Limb (tissue), 2 donors: ENCODE measurements around the gene CPO.
"Not testable (repeated sequence)": the region's sequence is repeated elsewhere in the genome, so short reads cannot be mapped to it uniquely, and the experiment has no call there.

ENCODE experiments used
- DNase-seq, 2 donors: peaks; one replicate each; pipeline ENCODE4 v3.0.0-alpha.2; 2016; ENCODE audit errors: extremely low spot score in 2 of 2

Gene CPO

GRCh38 chr2:206939340-206939739 lies at the start of gene CPO:
CPO (plus strand) TSS chr2:206939518; CDS start chr2:206939600, 82 bp downstream.
- DNase-seq: no peak

GRCh38 chr2:206890179-206890578 lies 49.1 kb upstream of the CPO start:
- no peak for DNase-seq

GRCh38 chr2:206890926-206891325 lies 48.4 kb upstream of the CPO start:
- no peak for DNase-seq

- DNase-seq: no peak
Measured at GRCh38 chr2:206915121-206915520, 24.2 kb upstream of the CPO start.

GRCh38 chr2:206918263-206918662 lies 21.1 kb upstream of the CPO start:
- DNase-seq: no peak

- DNase-seq: no peak
Measured at GRCh38 chr2:206920310-206920709, 19.0 kb upstream of the CPO start.

GRCh38 chr2:206920951-206921350 lies 18.4 kb upstream of the CPO start:
- no peak for DNase-seq

- DNase-seq: no peak
Measured at GRCh38 chr2:206921529-206921928, 17.8 kb upstream of the CPO start.

GRCh38 chr2:206935991-206936842 lies 3.1 kb upstream of the CPO start:
- DNase-seq: peak in 1 of 2 donors; percentile 32

- DNase-seq: no peak
Measured at GRCh38 chr2:206936843-206937230, 2.5 kb upstream of the CPO start.

GRCh38 chr2:206937555-206937954 lies 1.8 kb upstream of the CPO start:
- DNase-seq: no peak

GRCh38 chr2:206940546-206940945 lies 1.2 kb downstream of the CPO start:
- DNase-seq: no peak

GRCh38 chr2:206942592-206943478 lies 3.5 kb downstream of the CPO start:
- DNase-seq: no peak

- DNase-seq: not testable (repeated sequence)
Measured at GRCh38 chr2:206953404-206953803, 14.1 kb downstream of the CPO start.

GRCh38 chr2:206955253-206955652 lies 15.9 kb downstream of the CPO start:
- no peak for DNase-seq

GRCh38 chr2:206958261-206958660 lies 18.9 kb downstream of the CPO start:
- DNase-seq: no peak

- no peak for DNase-seq
Measured at GRCh38 chr2:206962966-206963365, 23.6 kb downstream of the CPO start.

GRCh38 chr2:206968134-206969086 lies 29.1 kb downstream of the CPO start:
- peak in 1 of 2 donors; percentile 40 for DNase-seq

GRCh38 chr2:206969192-206969591 lies 29.9 kb downstream of the CPO start:
- no peak for DNase-seq

GRCh38 chr2:206970589-206971360 lies 31.5 kb downstream of the CPO start:
- no peak for DNase-seq
